Testis (tissue), 2 donors: ENCODE measurements around the gene MYO15A.

Experiments used
- POLR2A ChIP-seq: fragments of 450-650 bp; IDR thresholded peaks from one replicate; pipeline ENCODE4 v1.6.1; 2017; ENCODE audit warnings: antibody characterized with exemption, mild to moderate bottlenecking, moderate library complexity
- TF ChIP-seq, protein P1 (sequence below), 3 experiments: fragments of 450-650 bp in 2 of 3; fragments of 200-600 bp in 1 of 3; sonication (generic) in 1 of 3; IDR thresholded peaks; one replicate each; pipeline ENCODE4 v1.5.1; 2016 to 2019; ENCODE audit warnings: antibody characterized with exemption in 3 of 3, mild to moderate bottlenecking in 2 of 3, moderate library complexity in 1 of 3

GRCh38 chr17:18101828-18102227 lies 6.7 kb upstream of the MYO15A start:
- TF ChIP-seq, protein P1, sequence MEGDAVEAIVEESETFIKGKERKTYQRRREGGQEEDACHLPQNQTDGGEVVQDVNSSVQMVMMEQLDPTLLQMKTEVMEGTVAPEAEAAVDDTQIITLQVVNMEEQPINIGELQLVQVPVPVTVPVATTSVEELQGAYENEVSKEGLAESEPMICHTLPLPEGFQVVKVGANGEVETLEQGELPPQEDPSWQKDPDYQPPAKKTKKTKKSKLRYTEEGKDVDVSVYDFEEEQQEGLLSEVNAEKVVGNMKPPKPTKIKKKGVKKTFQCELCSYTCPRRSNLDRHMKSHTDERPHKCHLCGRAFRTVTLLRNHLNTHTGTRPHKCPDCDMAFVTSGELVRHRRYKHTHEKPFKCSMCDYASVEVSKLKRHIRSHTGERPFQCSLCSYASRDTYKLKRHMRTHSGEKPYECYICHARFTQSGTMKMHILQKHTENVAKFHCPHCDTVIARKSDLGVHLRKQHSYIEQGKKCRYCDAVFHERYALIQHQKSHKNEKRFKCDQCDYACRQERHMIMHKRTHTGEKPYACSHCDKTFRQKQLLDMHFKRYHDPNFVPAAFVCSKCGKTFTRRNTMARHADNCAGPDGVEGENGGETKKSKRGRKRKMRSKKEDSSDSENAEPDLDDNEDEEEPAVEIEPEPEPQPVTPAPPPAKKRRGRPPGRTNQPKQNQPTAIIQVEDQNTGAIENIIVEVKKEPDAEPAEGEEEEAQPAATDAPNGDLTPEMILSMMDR (IDR thresholded peaks at IDR 0.05): no peak
- TF ChIP-seq POLR2A: no peak
